HepG2 (cell line): ENCODE data around the gene ACOT2. TPM values are rescaled to one million over a fixed set of nuclear protein-coding genes. Genes with fewer than 3 reads are reported as not detected.

ENCODE experiments used
- ZNF775 ChIP-seq: sonication (generic); formaldehyde crosslinking; IDR thresholded peaks from 2 replicates; pipeline ENCODE4 v1.4.0; 2020; ENCODE audit warnings: missing genetic modification reagents, mild to moderate bottlenecking, moderate library complexity, borderline replicate concordance
- polyA plus RNA-seq, 8 experiments: library from polyadenylated mRNA; depleted of rRNA in 3 of 8; stranded (reverse) in 7 of 8; unstranded in 1 of 8; fragments of >200 nt; fragmentation: Illumina TruSeq in 4 of 8; extraction: Trizol in 4 of 8; gene quantifications; 2 replicates each; pipeline versions ENCODE4 v1.2.1 to v1.2.3, GENCODE V29; 2011 to 2016; ENCODE audit warnings: low read depth in 4 of 8, missing spikeins in 1 of 8, mixed read lengths in 1 of 8; ENCODE audit not compliant: insufficient read depth in 1 of 8
- total RNA-seq, 5 experiments: library from RNA; depleted of rRNA; stranded (reverse); fragments of >200 nt; fragmentation: Illumina TruSeq; extraction: Trizol; gene quantifications; 2 replicates each; pipeline ENCODE4 v1.2.3, GENCODE V29; 2016; ENCODE audit warnings: low read depth in 1 of 5
- TF ChIP-seq, protein P1 (sequence below): sonication (generic); formaldehyde crosslinking; IDR thresholded peaks from 2 replicates; pipeline ENCODE4 v1.4.0; 2020; ENCODE audit warnings: missing genetic modification reagents
- TF ChIP-seq, protein P2 (sequence below): sonication (generic); formaldehyde crosslinking; IDR thresholded peaks from 2 replicates; pipeline ENCODE4 v1.4.0; 2020; ENCODE audit warnings: mild to moderate bottlenecking, missing genetic modification reagents
- TF ChIP-seq, protein P3 (sequence below): sonication (generic); formaldehyde crosslinking; IDR thresholded peaks from 2 replicates; pipeline ENCODE4 v1.8.0; 2022; ENCODE audit warnings: mild to moderate bottlenecking, missing genetic modification reagents, borderline replicate concordance
- TF ChIP-seq, protein P4 (sequence below): IDR thresholded peaks from 2 replicates; pipeline ENCODE4 v1.6.1; 2018; ENCODE audit warnings: missing genetic modification reagents
- TF ChIP-seq, protein P5 (sequence below): sonication (generic); formaldehyde crosslinking; IDR thresholded peaks from 2 replicates; pipeline ENCODE4 v1.9.0; 2022; ENCODE audit warnings: missing genetic modification reagents, mild to moderate bottlenecking, borderline replicate concordance
- TF ChIP-seq, protein P6 (sequence below), 2 experiments: sonication (generic) in 1 of 2; formaldehyde crosslinking in 1 of 2; IDR thresholded peaks; 2 replicates each; pipeline versions ENCODE4 v1.6.1 to v1.9.0; 2014 to 2022; ENCODE audit warnings: antibody characterized with exemption in 1 of 2, borderline replicate concordance in 1 of 2, inconsistent platforms in 1 of 2, low read depth in 1 of 2, missing genetic modification reagents in 1 of 2

The ACOT2 gene
- total and polyA plus RNA-seq, 2 of the 13 experiments (the other 11 are each of a cell fraction or from before 2014, with no cell fraction given): 60.0 to 110 TPM

DNA sequence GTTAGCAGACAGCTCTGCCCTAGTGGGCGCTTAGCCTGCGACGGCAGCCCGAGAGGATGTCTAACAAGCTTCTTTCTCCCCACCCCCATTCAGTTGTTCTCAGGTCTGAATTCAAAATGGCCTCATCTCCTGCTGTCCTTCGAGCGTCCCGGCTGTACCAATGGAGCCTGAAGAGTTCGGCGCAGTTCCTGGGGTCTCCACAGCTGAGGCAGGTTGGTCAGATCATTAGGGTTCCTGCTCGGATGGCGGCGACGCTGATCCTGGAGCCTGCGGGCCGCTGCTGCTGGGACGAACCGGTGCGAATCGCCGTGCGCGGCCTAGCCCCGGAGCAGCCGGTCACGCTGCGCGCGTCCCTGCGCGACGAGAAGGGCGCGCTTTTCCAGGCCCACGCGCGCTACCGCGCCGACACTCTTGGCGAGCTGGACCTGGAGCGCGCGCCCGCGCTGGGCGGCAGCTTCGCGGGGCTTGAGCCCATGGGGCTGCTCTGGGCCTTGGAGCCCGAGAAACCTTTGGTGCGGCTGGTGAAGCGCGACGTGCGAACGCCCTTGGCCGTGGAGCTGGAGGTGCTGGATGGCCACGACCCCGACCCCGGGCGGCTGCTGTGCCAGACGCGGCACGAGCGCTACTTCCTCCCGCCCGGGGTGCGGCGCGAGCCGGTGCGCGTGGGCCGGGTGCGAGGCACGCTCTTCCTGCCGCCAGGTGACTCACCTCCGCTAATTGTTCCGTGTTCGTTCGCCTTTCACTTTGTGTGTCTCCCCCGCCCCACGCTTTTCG lies at the start of gene ACOT2 (continued):
- TF ChIP-seq, protein P1, sequence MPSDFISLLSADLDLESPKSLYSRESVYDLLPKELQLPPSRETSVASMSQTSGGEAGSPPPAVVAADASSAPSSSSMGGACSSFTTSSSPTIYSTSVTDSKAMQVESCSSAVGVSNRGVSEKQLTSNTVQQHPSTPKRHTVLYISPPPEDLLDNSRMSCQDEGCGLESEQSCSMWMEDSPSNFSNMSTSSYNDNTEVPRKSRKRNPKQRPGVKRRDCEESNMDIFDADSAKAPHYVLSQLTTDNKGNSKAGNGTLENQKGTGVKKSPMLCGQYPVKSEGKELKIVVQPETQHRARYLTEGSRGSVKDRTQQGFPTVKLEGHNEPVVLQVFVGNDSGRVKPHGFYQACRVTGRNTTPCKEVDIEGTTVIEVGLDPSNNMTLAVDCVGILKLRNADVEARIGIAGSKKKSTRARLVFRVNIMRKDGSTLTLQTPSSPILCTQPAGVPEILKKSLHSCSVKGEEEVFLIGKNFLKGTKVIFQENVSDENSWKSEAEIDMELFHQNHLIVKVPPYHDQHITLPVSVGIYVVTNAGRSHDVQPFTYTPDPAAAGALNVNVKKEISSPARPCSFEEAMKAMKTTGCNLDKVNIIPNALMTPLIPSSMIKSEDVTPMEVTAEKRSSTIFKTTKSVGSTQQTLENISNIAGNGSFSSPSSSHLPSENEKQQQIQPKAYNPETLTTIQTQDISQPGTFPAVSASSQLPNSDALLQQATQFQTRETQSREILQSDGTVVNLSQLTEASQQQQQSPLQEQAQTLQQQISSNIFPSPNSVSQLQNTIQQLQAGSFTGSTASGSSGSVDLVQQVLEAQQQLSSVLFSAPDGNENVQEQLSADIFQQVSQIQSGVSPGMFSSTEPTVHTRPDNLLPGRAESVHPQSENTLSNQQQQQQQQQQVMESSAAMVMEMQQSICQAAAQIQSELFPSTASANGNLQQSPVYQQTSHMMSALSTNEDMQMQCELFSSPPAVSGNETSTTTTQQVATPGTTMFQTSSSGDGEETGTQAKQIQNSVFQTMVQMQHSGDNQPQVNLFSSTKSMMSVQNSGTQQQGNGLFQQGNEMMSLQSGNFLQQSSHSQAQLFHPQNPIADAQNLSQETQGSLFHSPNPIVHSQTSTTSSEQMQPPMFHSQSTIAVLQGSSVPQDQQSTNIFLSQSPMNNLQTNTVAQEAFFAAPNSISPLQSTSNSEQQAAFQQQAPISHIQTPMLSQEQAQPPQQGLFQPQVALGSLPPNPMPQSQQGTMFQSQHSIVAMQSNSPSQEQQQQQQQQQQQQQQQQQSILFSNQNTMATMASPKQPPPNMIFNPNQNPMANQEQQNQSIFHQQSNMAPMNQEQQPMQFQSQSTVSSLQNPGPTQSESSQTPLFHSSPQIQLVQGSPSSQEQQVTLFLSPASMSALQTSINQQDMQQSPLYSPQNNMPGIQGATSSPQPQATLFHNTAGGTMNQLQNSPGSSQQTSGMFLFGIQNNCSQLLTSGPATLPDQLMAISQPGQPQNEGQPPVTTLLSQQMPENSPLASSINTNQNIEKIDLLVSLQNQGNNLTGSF (CRISPR knock-in tag): peak; percentile 54
- TF ChIP-seq, protein P2, sequence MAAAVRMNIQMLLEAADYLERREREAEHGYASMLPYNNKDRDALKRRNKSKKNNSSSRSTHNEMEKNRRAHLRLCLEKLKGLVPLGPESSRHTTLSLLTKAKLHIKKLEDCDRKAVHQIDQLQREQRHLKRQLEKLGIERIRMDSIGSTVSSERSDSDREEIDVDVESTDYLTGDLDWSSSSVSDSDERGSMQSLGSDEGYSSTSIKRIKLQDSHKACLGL (CRISPR knock-in tag): peak; percentile 65; the same call in 1 of the 2 replicates
- TF ChIP-seq, protein P3, sequence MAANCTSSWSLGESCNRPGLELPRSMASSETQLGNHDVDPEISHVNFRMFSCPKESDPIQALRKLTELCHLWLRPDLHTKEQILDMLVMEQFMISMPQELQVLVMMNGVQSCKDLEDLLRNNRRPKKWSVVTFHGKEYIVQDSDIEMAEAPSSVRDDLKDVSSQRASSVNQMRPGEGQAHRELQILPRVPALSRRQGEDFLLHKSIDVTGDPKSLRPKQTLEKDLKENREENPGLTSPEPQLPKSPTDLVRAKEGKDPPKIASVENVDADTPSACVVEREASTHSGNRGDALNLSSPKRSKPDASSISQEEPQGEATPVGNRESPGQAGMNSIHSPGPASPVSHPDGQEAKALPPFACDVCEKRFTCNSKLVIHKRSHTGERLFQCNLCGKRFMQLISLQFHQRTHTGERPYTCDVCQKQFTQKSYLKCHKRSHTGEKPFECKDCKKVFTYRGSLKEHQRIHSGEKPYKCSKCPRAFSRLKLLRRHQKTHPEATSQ (CRISPR knock-in tag): 0 out of 2 replicates have a peak, but pooled peaks have one; percentile 8
- TF ChIP-seq, protein P4, sequence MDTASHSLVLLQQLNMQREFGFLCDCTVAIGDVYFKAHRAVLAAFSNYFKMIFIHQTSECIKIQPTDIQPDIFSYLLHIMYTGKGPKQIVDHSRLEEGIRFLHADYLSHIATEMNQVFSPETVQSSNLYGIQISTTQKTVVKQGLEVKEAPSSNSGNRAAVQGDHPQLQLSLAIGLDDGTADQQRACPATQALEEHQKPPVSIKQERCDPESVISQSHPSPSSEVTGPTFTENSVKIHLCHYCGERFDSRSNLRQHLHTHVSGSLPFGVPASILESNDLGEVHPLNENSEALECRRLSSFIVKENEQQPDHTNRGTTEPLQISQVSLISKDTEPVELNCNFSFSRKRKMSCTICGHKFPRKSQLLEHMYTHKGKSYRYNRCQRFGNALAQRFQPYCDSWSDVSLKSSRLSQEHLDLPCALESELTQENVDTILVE (CRISPR knock-in tag): peak; percentile 41; the same call in 1 of the 2 replicates
- TF ChIP-seq, protein P5, sequence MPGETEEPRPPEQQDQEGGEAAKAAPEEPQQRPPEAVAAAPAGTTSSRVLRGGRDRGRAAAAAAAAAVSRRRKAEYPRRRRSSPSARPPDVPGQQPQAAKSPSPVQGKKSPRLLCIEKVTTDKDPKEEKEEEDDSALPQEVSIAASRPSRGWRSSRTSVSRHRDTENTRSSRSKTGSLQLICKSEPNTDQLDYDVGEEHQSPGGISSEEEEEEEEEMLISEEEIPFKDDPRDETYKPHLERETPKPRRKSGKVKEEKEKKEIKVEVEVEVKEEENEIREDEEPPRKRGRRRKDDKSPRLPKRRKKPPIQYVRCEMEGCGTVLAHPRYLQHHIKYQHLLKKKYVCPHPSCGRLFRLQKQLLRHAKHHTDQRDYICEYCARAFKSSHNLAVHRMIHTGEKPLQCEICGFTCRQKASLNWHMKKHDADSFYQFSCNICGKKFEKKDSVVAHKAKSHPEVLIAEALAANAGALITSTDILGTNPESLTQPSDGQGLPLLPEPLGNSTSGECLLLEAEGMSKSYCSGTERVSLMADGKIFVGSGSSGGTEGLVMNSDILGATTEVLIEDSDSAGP: peak; percentile 94; the same call in 1 of the 2 replicates
- 0 out of 2 replicates have a peak, but pooled peaks have one; percentile 36 for TF ChIP-seq ZNF775 (CRISPR knock-in tag)
- TF ChIP-seq, protein P6, sequence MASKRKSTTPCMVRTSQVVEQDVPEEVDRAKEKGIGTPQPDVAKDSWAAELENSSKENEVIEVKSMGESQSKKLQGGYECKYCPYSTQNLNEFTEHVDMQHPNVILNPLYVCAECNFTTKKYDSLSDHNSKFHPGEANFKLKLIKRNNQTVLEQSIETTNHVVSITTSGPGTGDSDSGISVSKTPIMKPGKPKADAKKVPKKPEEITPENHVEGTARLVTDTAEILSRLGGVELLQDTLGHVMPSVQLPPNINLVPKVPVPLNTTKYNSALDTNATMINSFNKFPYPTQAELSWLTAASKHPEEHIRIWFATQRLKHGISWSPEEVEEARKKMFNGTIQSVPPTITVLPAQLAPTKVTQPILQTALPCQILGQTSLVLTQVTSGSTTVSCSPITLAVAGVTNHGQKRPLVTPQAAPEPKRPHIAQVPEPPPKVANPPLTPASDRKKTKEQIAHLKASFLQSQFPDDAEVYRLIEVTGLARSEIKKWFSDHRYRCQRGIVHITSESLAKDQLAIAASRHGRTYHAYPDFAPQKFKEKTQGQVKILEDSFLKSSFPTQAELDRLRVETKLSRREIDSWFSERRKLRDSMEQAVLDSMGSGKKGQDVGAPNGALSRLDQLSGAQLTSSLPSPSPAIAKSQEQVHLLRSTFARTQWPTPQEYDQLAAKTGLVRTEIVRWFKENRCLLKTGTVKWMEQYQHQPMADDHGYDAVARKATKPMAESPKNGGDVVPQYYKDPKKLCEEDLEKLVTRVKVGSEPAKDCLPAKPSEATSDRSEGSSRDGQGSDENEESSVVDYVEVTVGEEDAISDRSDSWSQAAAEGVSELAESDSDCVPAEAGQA (IDR thresholded peaks at IDR 0.05; ENCODE audit: low read depth): peak; percentile 43; the same call in 1 of the 2 replicates
- TF ChIP-seq, protein P6 (CRISPR knock-in tag; IDR thresholded peaks at IDR 0.05; ENCODE audit: borderline replicate concordance): peak; percentile 60; the same call in 1 of the 2 replicates
